ENCODE measurements around the gene PAFAH1B2.
"Not testable (repeated sequence)": the region's sequence is repeated elsewhere in the genome, so short reads cannot be mapped to it uniquely, and the experiment has no call there.

Gene PAFAH1B2

DNA sequence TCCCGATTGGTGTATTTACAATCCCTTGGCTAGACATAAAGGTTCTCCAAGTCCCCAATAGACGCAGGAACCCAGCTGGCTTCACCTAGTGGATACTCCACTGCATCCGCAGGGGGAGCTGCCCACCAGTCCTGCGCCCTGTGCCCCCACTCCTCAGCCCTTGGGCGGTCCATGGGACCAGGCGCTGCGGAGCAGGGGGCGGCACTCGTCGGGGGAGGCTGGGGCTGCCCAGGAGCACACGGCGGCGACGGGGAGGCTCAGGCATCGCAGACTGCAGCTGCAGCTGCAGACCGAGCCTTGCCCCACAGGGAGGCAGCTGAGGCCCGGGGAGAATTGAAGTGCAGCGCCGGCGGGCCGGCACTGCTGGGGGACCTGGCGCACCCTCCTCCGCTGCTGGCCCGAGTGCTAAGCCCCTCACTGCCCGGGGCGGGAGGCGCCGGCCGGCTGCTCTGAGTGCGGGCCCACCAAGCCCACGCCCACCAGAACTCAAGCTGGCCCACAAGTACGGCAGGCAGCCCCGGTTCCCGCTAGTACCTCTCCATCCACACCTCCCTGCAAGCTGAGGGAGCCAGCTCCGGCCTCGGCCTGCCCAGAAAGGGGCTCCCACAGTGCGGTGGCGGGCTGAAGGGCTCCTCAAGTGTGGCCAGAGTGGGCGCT is 33.7 kb upstream of the PAFAH1B2 start:
- in situ Hi-C loops (cut with MboI; ENCODE audit: low pct_unique_long_range_greater_than_20kb, low sequenced_read_pairs, unreplicated experiment) = loop anchor here (25.0 kb wide), 1 partner anchor 323 kb away; the partner anchor contains the start of genes APOA5 and ZPR1

GRCh38 chr11:117112497-117112896 is 31.6 kb upstream of the PAFAH1B2 start:
- in situ Hi-C loops (cut with MboI; ENCODE audit: low pct_unique_long_range_greater_than_20kb, low sequenced_read_pairs, unreplicated experiment) = loop anchor here (25.0 kb wide), 1 partner anchor 325 kb away; the partner anchor contains the start of genes APOA5 and ZPR1
- not testable (repeated sequence) for DNase-seq (ENCODE audit: low spot score)

More for the DNA sequence above, 33.7 kb upstream of the PAFAH1B2 start:
- DNase-seq (ENCODE audit: low spot score) = no peak
- TF ChIP-seq, protein P1, sequence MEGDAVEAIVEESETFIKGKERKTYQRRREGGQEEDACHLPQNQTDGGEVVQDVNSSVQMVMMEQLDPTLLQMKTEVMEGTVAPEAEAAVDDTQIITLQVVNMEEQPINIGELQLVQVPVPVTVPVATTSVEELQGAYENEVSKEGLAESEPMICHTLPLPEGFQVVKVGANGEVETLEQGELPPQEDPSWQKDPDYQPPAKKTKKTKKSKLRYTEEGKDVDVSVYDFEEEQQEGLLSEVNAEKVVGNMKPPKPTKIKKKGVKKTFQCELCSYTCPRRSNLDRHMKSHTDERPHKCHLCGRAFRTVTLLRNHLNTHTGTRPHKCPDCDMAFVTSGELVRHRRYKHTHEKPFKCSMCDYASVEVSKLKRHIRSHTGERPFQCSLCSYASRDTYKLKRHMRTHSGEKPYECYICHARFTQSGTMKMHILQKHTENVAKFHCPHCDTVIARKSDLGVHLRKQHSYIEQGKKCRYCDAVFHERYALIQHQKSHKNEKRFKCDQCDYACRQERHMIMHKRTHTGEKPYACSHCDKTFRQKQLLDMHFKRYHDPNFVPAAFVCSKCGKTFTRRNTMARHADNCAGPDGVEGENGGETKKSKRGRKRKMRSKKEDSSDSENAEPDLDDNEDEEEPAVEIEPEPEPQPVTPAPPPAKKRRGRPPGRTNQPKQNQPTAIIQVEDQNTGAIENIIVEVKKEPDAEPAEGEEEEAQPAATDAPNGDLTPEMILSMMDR (IDR thresholded peaks at IDR 0.05; ENCODE audit: extremely low read depth, insufficient read depth, missing control alignments) = no peak

DNA sequence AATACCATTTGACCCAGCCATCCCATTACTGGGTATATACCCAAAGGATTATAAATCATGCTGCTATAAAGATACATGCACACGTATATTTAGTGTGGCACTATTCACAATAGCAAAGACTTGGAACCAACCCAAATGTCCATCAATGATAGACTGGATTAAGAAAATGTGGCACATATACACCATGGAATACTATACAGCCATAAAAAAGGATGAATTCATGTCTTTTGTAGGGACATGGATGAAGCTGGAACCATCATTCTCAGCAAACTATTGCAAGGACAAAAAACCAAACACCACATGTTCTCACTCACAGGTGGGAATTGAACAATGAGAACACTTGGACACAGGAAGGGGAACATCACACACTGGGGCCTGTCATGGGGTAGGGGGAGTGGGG is 31.1 kb upstream of the PAFAH1B2 start:
- DNase-seq (ENCODE audit: low spot score) = not testable (repeated sequence)
- in situ Hi-C loops (cut with MboI; ENCODE audit: low pct_unique_long_range_greater_than_20kb, low sequenced_read_pairs, unreplicated experiment) = loop anchor here (25.0 kb wide), 1 partner anchor 326 kb away; the partner anchor contains the start of genes APOA5 and ZPR1

DNA sequence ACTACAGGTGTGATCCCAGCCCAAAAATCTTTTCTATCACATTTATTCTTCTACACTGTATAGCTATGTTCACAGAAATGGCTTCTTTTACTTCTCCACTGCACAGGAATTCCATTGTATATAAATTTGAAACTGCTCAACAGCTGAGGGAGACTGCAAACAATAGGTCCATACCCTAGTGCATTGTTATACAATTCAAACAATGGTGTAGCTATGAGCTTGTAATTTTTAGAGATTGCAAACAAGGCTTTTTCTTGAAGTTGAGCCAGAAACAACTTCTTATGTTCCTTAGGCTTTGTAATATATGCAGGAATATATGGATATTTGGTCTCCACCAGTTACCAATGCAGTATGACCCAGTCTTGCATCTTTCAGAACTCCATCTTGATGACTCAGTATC is 26.4 kb upstream of the PAFAH1B2 start:
- no peak for DNase-seq (ENCODE audit: low spot score)
- TF ChIP-seq, protein P1 (IDR thresholded peaks at IDR 0.05; ENCODE audit: extremely low read depth, insufficient read depth, missing control alignments) = no peak
- in situ Hi-C loops (cut with MboI; ENCODE audit: low pct_unique_long_range_greater_than_20kb, low sequenced_read_pairs, unreplicated experiment) = loop anchor here (25.0 kb wide), 1 partner anchor 330 kb away; the partner anchor contains the start of genes APOA5 and ZPR1

- TF ChIP-seq, protein P1 (IDR thresholded peaks at IDR 0.05; ENCODE audit: extremely low read depth, insufficient read depth, missing control alignments) = no peak
- in situ Hi-C loops (cut with MboI; ENCODE audit: low pct_unique_long_range_greater_than_20kb, low sequenced_read_pairs, unreplicated experiment) = loop anchor here (25.0 kb wide), 1 partner anchor 334 kb away; the partner anchor contains the start of genes APOA5 and ZPR1
- DNase-seq (ENCODE audit: low spot score) = no peak
Measured at GRCh38 chr11:117121176-117121575, 22.9 kb upstream of the PAFAH1B2 start.

DNA sequence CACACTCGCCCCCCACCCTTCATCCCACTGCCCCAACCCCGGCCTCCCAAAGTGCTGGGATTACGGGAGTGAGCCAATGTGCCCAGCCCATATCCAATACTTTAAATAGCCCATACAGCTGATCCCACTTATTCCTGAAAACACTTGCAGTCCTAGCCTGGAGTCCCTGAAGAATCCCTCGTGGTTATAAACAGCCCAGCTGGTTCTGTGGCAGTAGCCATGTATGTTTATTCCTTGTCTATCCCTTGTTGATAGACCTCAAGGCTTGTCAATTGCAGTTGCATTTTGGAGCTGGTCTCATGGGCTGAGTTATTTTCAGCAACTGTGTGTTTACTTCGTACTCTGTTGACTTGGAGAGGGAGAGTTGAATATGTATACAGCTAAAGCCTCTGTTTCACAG is 21.5 kb upstream of the PAFAH1B2 start:
- TF ChIP-seq, protein P1 (IDR thresholded peaks at IDR 0.05; ENCODE audit: extremely low read depth, insufficient read depth, missing control alignments) = no peak
- in situ Hi-C loops (cut with MboI; ENCODE audit: low pct_unique_long_range_greater_than_20kb, low sequenced_read_pairs, unreplicated experiment) = loop anchor here (25.0 kb wide), 1 partner anchor 335 kb away; the partner anchor contains the start of genes APOA5 and ZPR1
- DNase-seq (ENCODE audit: low spot score) = no peak

- DNase-seq (ENCODE audit: low spot score) = no peak
- TF ChIP-seq, protein P1 (IDR thresholded peaks at IDR 0.05; ENCODE audit: extremely low read depth, insufficient read depth, missing control alignments) = no peak
- in situ Hi-C loops (cut with MboI; ENCODE audit: low pct_unique_long_range_greater_than_20kb, low sequenced_read_pairs, unreplicated experiment) = no loop called here
Measured at GRCh38 chr11:117126223-117126965, 17.7 kb upstream of the PAFAH1B2 start.
